Peyer's patch (tissue), 4 donors: Measurements from ENCODE around the gene PLCD1.

ENCODE experiments used
- CTCF ChIP-seq, 6 experiments: fragments of 450-650 bp in 4 of 6; fragments of 200-600 bp in 2 of 6; sonication (generic) in 1 of 6; IDR thresholded peaks; one replicate each; pipeline ENCODE4 v1.5.1; 2017 to 2019; ENCODE audit warnings: antibody characterized with exemption in 6 of 6, mild to moderate bottlenecking in 3 of 6, moderate library complexity in 1 of 6
- POLR2A ChIP-seq, 2 donors: fragments of 450-650 bp; IDR thresholded peaks; one replicate each; pipeline ENCODE4 v1.5.1; 2017; ENCODE audit warnings: antibody characterized with exemption in 2 of 2, mild to moderate bottlenecking in 2 of 2, moderate library complexity in 2 of 2

- no peak for TF ChIP-seq CTCF (IDR thresholded peaks at IDR 0.05)
- no peak for TF ChIP-seq POLR2A (IDR thresholded peaks at IDR 0.05)
Observed at GRCh38 chr3:38031022-38031994, 1.9 kb upstream of the PLCD1 start.
